Measurements from ENCODE around the gene ERI3.

Gene ERI3

GRCh38 chr1:44314452-44314851 lies 40.6 kb downstream of the ERI3 start:
- no peak for DNase-seq

GRCh38 chr1:44313265-44313918 lies 41.7 kb downstream of the ERI3 start:
- no peak for DNase-seq

DNA sequence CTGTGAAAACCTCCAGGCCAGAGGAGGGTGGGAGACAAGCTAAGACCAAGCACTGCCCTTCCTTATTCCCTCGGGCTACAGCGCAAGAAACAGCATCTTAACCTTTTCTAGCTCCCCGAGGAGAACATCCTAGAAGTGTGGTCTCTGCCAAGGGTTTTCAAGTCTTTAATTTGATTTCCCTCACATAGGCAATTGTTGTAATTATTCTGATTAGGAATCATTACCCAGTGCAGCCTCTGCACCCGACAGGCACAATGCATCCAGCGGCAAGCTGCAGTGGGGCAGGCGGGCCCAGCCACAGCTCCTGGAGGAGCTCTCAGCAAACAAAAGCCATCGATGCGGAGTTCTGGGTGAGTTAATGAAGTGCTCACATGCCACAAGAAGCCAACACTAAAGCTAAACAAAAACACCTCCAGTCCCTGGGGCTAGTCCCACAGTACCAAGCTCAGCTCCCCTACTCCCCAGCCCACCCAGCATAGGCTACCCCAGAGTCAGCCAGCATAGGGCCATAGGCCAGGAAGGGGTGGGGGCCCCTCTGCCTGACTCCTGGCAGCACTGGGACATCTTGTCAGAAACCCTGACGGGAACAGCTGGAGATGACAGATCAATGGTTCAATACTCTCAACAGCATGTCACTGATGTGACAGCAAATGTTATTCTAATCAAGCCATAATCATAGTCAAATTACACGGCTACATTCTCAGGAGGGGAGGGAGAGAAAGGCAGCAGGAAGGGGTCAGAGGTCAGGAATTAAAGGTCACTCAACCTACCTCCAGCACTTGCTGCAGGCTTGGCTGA lies 42.5 kb downstream of the ERI3 start:
- no peak for DNase-seq

GRCh38 chr1:44310006-44310405 lies 45.1 kb downstream of the ERI3 start:
- no peak for DNase-seq

DNA sequence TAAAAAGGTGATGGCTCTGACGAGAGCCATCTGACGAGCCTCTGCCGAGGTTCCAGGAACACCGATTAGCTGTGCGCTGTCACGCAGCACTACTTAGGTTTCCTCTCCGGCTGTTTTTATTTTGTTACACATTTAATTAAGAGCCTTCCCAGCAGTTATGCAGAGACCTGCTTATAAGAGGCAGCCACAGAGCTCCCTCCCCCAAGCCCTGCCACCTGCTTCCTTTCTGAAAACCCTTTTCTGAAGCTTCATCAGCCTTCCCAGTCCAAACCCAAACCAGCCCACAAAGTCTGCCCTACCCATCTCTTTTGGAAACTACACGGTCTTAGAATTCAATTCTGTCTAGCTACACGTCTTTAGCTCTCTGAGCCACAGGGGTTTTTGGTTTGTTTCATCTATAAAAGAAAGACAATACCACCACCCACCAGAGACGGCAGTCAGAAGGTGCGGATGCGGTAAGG lies 49.1 kb downstream of the ERI3 start:
- DNase-seq, result no peak

GRCh38 chr1:44303532-44303931 lies 51.5 kb downstream of the ERI3 start:
- no peak for DNase-seq

GRCh38 chr1:44302541-44302940 lies 52.5 kb downstream of the ERI3 start:
- no peak for DNase-seq

- DNase-seq, result no peak
Observed at GRCh38 chr1:44301442-44301841, 53.6 kb downstream of the ERI3 start.

DNA sequence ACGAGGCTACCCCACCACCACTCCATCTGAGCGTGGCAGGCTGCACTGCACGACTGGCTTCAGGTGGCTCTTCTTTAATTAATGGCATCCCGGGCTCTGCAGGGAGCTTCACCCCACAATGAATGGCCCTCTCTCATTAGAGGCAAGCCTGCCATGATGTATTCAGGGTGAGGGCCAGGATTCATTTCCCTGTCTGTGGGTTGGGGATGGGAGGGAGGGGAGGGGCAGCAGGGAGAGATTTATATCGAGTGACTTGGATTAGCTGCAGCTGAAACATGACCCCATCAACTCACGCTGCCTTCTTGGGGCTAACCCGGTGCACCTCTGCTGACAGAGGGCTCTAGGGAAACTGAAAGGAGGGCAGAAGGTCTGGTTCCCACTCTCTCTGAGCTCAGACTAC lies 54.2 kb downstream of the ERI3 start:
- no peak for DNase-seq

- DNase-seq, result no peak
Observed at GRCh38 chr1:44297695-44298400, 57.2 kb downstream of the ERI3 start.

DNA sequence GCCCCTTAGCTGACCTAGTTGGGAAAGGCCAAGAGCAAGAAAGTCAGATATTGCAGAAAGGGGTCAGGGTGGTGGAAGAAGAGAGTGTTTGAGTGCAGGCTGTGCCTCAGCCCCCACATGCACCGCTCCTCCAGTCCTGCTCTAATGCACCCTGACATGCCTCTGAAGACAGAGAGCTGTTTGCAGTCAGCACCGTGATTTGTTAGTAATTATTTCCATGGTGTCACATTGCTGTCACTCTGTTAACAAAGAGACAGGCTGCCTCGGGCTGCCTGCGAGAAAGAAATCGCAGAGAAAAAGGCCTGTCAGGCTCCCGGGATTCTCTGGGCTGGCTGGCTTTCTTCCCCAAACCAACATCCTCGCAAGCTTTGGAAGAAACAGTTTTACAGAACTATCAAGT lies 58.3 kb downstream of the ERI3 start:
- no peak for DNase-seq

- no peak for DNase-seq
Observed at GRCh38 chr1:44296086-44296485, 59.0 kb downstream of the ERI3 start.

- DNase-seq, result peak; percentile 12
Observed at GRCh38 chr1:44294588-44295007, 60.5 kb downstream of the ERI3 start.

DNA sequence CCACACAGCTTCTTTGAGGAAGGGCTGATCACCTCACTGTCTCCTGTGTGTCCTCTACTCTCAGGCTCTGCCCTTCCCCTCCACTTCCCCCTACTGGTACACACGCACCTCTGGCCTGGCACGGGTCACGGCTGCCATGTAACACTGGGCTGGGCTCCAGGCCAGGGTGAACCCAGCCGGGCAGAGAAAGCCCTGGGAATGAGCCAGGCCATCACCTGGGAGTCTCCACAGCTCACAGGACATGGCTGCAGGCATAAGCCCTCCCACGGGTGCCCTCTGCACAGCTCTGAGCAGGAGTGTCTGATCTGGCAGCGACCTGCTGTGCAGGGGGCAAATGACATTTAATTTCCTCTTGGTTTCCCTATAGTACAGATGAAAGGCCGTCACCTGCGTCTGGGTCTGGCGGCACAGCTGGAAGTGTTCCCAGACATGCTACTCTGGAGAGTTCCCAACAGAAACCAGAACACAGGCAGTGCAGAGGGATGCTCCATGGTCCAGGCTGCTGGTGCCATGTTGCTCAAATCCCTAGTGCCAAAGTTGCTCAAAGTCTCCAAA lies 61.2 kb downstream of the ERI3 start:
- DNase-seq, result peak; percentile 35

GRCh38 chr1:44292651-44293050 lies 62.4 kb downstream of the ERI3 start:
- no peak for DNase-seq

DNA sequence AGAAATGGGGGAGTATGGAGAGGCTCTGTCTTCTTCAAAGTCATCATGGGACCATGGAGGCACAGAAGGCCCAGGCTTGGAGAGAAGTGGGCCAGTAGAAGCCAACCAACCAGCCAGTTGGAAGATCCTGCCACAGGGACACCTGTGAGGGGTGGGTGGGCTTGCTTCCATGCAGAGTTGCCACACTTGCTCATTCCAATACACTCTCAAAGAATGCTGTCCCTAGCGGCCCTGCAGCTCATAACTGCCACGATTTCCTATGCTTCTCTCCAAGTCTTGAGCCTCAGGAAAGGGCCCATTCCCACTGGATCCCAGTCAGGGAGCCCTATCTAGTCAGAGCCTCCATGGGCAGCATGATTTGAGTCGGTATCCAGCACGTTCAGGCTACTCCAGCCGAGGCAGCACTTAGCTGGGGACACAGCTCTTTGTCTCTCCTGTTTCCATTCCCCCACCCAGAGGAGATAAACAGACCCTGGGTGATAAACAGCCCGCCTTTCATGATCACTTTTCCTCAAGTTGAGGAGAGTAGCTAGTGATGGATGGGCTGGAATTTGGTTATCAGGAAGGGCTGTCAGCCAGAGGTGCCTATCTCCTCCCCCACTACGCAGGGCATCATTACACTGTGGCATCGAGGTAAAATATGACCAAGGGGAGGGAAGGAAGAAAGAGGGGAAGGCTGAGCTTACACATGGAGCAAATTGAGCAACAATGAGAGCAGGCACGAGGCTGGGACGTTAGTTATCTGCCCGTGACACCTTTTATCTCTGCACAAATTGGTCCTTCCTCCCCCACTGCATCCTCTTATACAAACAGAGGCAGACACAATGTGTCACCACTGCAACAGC lies 64.6 kb downstream of the ERI3 start:
- DNase-seq, result peak; percentile 20

DNA sequence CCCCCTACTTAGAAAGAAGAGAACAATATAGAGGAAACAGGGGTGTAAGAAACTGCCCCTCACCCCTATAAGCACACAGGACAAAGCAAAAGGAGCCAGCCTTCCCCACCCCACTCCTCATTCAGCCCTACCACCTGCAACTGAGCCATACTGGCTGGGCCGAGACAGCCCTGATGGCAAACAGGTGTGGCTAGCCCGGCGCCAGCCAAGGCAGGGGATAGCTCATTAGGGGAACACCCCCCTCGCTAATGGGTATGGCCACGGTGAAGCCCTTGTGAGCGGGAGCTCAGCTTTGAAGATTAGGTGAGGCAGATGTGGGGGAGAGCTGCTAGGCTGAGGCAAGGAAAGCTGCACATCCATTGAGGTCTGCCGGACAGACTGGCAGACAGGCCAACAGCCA lies 65.5 kb downstream of the ERI3 start:
- DNase-seq, result peak; percentile 54

- DNase-seq, result peak; percentile 3
Observed at GRCh38 chr1:44288883-44289282, 66.2 kb downstream of the ERI3 start.

GRCh38 chr1:44284184-44284583 lies 70.9 kb downstream of the ERI3 start:
- peak; percentile 59 for DNase-seq

DNA sequence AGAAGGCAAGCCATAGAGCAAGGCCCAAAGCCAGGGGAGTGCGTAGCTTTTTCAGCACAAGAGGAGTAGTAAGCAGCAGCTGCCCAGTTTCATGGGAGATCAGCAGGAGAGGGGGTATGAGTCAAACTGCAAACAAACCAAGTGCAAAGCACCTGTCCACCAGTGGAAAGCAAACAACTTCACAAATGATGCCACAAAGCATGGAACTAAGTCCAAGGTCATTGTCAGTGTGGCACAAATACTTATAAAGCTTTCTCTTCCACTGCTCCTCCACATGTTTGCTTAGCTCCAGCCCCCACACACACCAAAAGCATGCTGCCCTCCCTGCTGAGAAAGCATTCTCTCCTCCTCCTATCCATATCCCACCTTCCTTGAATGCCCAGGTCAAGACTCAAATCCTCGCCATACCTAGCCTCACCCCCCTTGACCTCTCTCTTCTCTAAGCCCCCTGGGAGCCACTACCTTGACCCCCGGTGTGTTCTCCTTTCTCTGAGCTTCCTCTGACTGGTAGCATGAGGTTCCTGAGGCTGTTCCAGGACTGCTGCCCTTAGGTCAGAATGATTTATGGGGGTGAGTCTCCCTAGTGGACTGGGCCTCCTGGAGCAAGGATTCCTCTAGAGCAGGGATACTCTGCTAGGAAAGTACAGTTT lies 71.4 kb downstream of the ERI3 start:
- peak; percentile 95 for DNase-seq

GRCh38 chr1:44282704-44283426 lies 72.2 kb downstream of the ERI3 start:
- DNase-seq, result no peak
